Bronchial epithelial cell (primary cell): ENCODE results near the gene LDB2. TPM values are rescaled to one million over a fixed set of nuclear protein-coding genes. Genes with fewer than 3 reads are reported as not detected.

Experiments used
- DNase-seq: peaks from one replicate; pipeline ENCODE4 v3.0.0-alpha.2; 2010; ENCODE audit warnings: low read depth
- FAIRE-seq: peaks from 2 replicates; lab custom pipeline; 2011; peaks lifted over from hg19 to GRCh38; lab: Jason Lieb, UNC
- H3K27me3 ChIP-seq: 2 replicates; pipeline ENCODE4 v1.5.1; 2011; ENCODE audit warnings: low read length; ENCODE audit not compliant: control insufficient read depth, insufficient read depth
- H3K36me3 ChIP-seq: 2 replicates; pipeline ENCODE4 v1.5.1; 2011; ENCODE audit warnings: low read length; ENCODE audit not compliant: control insufficient read depth, insufficient read depth
- H3K4me3 ChIP-seq: 2 replicates; pipeline ENCODE4 v1.5.1; 2011; ENCODE audit warnings: mild to moderate bottlenecking, low read depth, low read length, control low read depth
- CTCF ChIP-seq: IDR thresholded peaks from 2 replicates; pipeline ENCODE4 v1.5.1; 2011; ENCODE audit warnings: mild to moderate bottlenecking, moderate library complexity, low read length, control low read depth, inconsistent platforms; ENCODE audit not compliant: insufficient read depth, severe bottlenecking
- total RNA-seq: library from RNA; depleted of rRNA; stranded (reverse); fragments of >200 nt; gene quantifications from 2 replicates; pipeline ENCODE4 v1.2.1, GENCODE V29; 2014

LDB2 gene
- total RNA-seq, 1 donor from 2014 or later: not detected

GRCh38 chr4:16521156-16521915, 377.1 kb downstream of the LDB2 start:
- no peak for TF ChIP-seq CTCF

GRCh38 chr4:16516796-16517439, 381.5 kb downstream of the LDB2 start:
- no peaks in the 10 kb centered on the region for H3K27me3 ChIP-seq
- no peak for TF ChIP-seq CTCF
- H3K36me3 ChIP-seq: no peaks in the 10 kb centered on the region
- H3K4me3 ChIP-seq: no peak overlapping the region
- no peak for DNase-seq
- no peak for FAIRE-seq

More at GRCh38 chr4:16521156-16521915, 377.1 kb downstream of the LDB2 start:
- no peak for DNase-seq
- H3K27me3 ChIP-seq: no peaks in the 10 kb centered on the region
- FAIRE-seq: peak; percentile 23
- no peak overlapping the region for H3K4me3 ChIP-seq
- no peaks in the 10 kb centered on the region for H3K36me3 ChIP-seq

GRCh38 chr4:16513876-16514275, 384.6 kb downstream of the LDB2 start:
- Histone ChIP-seq H3K27me3 (no peaks in the 10 kb centered on the region), H3K36me3 (no peaks in the 10 kb centered on the region), H3K4me3 (no peak overlapping the region)
- FAIRE-seq (no peak), DNase-seq (no peak)
- TF ChIP-seq CTCF: no peak

- DNase-seq: peak; percentile 9
- FAIRE-seq: no peak
- Histone ChIP-seq H3K27me3 (no peaks in the 10 kb centered on the region), H3K36me3 (no peaks in the 10 kb centered on the region), H3K4me3 (no peak overlapping the region)
- peak; percentile 21 for TF ChIP-seq CTCF
Measured at GRCh38 chr4:16508968-16509367, 389.5 kb downstream of the LDB2 start.

- H3K36me3 ChIP-seq: no peaks in the 10 kb centered on the region
- no peaks in the 10 kb centered on the region for H3K27me3 ChIP-seq
- TF ChIP-seq CTCF: no peak
- H3K4me3 ChIP-seq: no peak overlapping the region
- FAIRE-seq: no peak
- DNase-seq: no peak
Measured at GRCh38 chr4:16505726-16506125, 392.7 kb downstream of the LDB2 start.
